HG03280 (cell line): ENCODE results near the gene KPNA6.
A peak's percentile ranks its signal among the peaks of the same experiment; 100 is the strongest.

ENCODE experiments used
- ATAC-seq: cut with Tn5 transposase; IDR thresholded peaks from one replicate; pipeline ENCODE4 v1.9.1; 2021; ENCODE audit warnings: mild to moderate bottlenecking, moderate library complexity; ENCODE audit not compliant: unreplicated experiment

KPNA6 gene

GRCh38 chr1:32215629-32216480 is 108.0 kb downstream of the KPNA6 start:
- no peak for ATAC-seq

GRCh38 chr1:32216566-32216965 is 108.7 kb downstream of the KPNA6 start:
- no peak for ATAC-seq

GRCh38 chr1:32219022-32219421 is 111.2 kb downstream of the KPNA6 start:
- ATAC-seq = no peak

GRCh38 chr1:32220746-32221580 is 113.1 kb downstream of the KPNA6 start:
- ATAC-seq = no peak

GRCh38 chr1:32221581-32221979 is 113.7 kb downstream of the KPNA6 start:
- ATAC-seq = no peak

- peak; percentile 96 for ATAC-seq
Measured at GRCh38 chr1:32221980-32222755, 114.3 kb downstream of the KPNA6 start, which contains the start of the genes EIF3I and TMEM234. EIF3I (plus strand) TSS chr1:32222407; CDS start chr1:32222442, 35 bp downstream. TMEM234 (minus strand) TSS chr1:32222353; CDS start chr1:32222322, 31 bp downstream.

- no peak for ATAC-seq
Measured at GRCh38 chr1:32223683-32224082, 115.8 kb downstream of the KPNA6 start.

- no peak for ATAC-seq
Measured at GRCh38 chr1:32224285-32224684, 116.4 kb downstream of the KPNA6 start.
